C4-2B (cell line): Measurements from ENCODE around the gene PEAK3.

Experiments
- CTCF ChIP-seq: fragments of 450-650 bp; conservative IDR thresholded peaks from 2 replicates; pipeline ENCODE4 v1.5.1; 2017; ENCODE audit warnings: mild to moderate bottlenecking
- ZFX ChIP-seq: fragments of 450-650 bp; IDR thresholded peaks from 2 replicates; pipeline ENCODE4 v1.6.1; 2017

GRCh38 chr19:2269244-2270156, 12.5 kb downstream of the PEAK3 start:
- TF ChIP-seq CTCF (no peak), ZFX (peak; percentile 28; the same call in 1 of the 2 replicates)
